HG02981 (cell line): Measurements from ENCODE around the gene ST8SIA4.
"Not testable (repeated sequence)": the region's sequence is repeated elsewhere in the genome, so short reads cannot be mapped to it uniquely, and the experiment has no call there.

Source experiments
- ATAC-seq: cut with Tn5 transposase; IDR thresholded peaks from one replicate; pipeline ENCODE4 v1.9.1; 2021; ENCODE audit warnings: mild to moderate bottlenecking, moderate library complexity; ENCODE audit not compliant: unreplicated experiment

Gene ST8SIA4

GRCh38 chr5:100789694-100790093 lies 113.4 kb downstream of the ST8SIA4 start:
- no peak for ATAC-seq

DNA sequence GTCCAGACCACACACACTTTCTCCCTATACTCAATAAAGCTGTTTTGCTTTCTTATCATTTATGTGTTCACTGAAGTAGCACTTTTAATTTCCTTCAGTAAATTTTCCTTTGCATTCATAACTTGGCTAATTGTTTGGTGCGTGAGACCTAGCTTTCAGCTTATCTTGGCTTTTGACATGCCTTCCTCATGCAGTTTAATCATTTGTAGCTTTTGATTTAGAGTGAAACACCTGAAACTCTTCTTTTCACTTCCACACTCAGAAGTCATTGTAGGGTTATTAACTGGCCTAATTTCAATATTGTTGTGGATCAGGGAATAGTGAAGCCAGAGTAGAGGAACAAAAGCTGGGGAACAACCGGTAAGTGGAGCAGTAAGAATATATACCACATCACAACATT lies 114.7 kb downstream of the ST8SIA4 start:
- no peak for ATAC-seq

DNA sequence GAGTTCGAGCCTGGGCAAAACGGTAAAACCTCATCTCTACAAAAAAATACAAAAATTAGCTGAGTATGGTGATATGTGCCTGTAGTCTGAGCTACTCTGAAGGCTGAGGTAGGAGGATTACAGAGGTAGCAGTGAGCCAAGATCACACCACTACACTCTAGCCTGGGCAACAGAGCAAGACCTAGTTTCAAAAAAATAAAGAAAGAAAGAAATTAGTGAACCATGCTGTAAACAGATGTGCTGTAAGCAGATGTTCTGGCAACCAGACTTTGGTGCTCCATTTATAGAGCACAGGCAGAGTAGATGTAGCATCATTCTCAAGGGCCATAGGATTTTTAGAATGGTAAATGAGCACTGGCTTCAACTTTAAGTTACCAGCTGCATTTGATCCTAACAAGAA lies 115.4 kb downstream of the ST8SIA4 start:
- ATAC-seq, result peak; percentile 55

GRCh38 chr5:100785536-100785935 lies 117.5 kb downstream of the ST8SIA4 start:
- ATAC-seq, result not testable (repeated sequence)

DNA sequence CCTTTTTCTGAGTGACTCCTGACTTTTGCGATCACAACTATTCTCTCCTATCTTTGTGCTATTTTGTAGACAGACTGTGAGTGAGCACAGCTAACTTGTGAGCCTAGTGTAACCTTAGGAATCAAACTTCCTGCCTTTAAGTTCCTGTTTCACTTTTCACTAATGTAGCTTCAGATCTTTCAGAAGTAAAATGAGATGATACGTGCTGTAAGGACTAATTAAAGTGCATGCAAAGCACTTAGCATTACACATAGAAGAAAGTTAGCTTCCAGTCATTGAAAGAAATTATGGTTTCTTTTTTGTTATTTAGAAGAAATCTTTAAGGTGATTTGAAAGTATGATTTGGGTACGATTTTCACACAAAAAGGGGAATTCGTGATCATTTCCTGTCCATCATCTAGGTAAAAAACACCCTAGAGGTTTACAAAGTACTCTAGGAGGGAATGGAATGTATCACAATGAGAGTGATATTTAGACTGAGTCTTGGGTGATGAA lies 122.7 kb downstream of the ST8SIA4 start:
- peak; percentile 70 for ATAC-seq

DNA sequence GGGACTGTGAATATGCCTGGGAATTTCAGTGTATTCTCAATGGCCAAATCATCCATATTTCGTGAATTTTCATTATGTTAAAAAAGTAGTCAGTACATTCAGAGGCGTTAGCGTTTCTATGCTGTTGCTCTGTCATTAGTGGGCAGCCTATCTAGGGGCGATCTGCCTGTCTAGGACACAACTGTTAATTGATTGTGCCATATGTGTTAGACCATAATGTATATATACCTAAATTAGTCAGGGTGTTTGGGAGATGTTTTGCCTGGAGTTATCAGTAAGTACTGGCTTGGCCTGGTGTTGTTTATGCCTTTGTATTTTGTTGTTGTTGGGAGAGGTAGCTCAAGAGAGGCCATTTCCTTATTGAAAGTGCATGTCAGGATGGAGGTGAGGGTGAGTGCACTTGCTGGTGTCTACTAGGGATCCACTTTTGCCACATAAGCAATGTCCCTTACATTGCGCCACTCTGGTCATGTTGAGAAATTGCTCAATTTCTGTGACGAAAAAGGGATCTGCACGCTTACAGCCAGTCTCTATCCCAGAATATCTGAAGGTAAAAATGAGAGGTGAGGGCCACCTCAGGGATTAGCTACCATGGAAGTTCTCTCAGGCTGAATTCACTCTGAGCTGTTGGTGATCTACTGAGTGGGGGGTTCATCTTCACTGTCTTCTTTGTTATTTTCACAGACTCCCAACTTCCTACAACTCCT lies 123.3 kb downstream of the ST8SIA4 start:
- peak; percentile 13 for ATAC-seq

GRCh38 chr5:100777680-100778300 lies 125.3 kb downstream of the ST8SIA4 start:
- peak; percentile 77 for ATAC-seq

GRCh38 chr5:100775533-100775855 lies 127.6 kb downstream of the ST8SIA4 start:
- ATAC-seq, result no peak

DNA sequence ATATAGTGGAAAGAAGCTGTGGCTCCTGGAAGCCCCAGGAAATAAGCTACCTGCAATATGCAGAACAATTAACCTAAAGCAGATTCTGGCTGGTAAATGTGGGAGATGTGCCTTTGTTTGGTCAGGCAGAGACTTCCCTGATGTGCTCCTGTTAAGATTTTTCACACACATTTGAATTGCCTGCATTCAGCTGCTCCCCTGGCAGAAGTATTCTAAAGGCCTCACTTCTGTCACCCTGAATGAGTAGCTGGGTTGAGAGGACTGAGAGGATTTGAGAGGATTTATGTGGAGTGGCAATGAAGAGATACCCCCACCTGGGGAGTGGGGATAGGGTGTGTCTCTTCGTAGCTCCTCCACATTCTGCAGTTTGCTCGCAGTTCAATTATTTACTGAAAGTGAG lies 130.5 kb downstream of the ST8SIA4 start:
- ATAC-seq, result no peak

GRCh38 chr5:100772006-100772405 lies 131.1 kb downstream of the ST8SIA4 start:
- ATAC-seq, result no peak

DNA sequence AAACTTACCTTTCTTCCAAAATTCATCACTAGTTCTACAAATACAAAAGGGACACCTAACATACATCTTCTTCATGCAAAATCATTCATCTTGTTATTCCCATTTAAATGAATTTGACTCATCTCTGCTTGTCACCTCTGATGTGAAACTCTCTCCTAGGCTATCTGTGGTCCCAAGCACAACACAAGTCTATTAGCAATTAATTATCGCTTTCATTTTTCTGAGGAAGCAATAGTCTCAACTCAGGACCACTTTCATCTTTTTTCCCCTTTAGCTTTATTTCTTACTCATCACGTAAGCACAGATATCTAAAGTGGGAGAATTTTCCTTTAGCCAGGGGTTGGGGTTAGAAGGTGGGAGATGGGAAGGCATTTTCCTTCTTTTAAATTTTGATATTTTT lies 131.9 kb downstream of the ST8SIA4 start:
- no peak for ATAC-seq

DNA sequence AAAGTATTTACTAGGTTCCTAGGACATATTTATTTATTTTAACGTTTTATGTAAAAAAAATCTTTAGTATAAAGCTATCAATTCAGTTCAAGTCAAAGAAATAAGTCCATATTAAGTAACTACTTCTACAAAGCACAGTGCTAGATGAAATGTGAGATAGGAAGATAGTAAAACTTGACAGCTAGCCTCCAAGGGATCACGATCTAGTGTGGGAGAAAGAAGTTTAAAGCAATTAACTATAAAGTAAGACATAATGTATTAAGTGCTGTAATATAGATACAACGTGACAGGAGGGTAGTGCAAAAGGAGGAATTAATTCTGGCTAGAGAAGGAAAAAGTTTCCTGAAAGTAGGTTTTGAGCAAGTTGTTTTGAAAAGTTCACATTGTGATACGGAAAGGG lies 134.9 kb downstream of the ST8SIA4 start:
- no peak for ATAC-seq

GRCh38 chr5:100762995-100763394 lies 140.1 kb downstream of the ST8SIA4 start:
- ATAC-seq, result no peak

DNA sequence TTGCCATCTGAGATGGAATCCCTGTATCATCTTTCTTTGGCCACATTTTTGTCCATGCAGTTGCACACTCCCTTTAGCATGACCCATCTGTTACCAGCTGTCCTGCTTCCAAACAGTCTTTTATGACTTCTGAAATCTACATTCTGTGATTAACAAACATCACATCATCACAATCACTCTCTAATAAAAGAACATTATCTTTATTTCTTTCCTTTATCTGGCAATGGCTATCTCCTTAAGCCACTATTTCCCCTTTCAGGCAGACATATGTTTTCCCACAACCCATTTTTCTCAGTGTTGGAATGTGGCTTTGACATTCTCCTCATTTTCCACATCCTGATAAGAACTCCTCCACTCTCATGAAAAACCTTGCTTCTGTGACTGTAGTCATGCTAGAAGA lies 141.0 kb downstream of the ST8SIA4 start:
- ATAC-seq, result no peak

DNA sequence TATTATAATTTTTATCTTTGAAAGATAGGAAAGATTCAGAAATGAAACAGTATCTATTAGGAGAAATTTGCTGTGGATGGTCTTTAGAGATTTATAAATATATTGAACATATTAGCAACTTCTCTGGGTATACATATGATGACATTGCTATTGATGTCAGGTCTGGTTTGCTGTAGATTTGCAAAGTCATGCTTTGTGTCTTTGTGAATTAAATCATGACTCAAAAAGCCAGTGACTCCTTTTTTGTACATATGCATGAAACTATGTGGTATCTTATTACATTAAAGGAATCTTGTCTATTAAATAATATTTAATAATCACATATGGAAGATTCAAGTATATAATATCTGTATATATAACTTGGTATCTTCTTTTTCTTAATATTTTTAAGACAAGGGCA lies 141.9 kb downstream of the ST8SIA4 start:
- no peak for ATAC-seq

DNA sequence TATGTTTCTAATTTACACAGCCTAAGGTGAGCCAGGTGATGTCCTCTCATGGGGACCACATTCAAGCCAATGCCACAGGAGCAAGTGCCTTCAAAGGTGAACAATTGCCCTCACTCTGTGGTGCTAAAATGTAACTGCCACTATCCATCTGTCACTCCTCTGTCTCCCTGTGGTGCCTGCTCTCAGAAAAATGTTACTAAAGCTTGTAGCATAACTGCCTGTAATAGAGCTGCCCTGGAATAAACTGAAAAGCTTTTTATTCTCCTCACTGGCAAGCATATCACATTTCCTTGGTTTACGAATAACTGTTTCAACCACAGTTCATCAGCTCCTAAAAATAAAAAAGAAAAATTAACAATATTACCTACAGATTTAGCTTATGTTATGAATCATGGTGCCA lies 142.4 kb downstream of the ST8SIA4 start:
- ATAC-seq, result no peak

DNA sequence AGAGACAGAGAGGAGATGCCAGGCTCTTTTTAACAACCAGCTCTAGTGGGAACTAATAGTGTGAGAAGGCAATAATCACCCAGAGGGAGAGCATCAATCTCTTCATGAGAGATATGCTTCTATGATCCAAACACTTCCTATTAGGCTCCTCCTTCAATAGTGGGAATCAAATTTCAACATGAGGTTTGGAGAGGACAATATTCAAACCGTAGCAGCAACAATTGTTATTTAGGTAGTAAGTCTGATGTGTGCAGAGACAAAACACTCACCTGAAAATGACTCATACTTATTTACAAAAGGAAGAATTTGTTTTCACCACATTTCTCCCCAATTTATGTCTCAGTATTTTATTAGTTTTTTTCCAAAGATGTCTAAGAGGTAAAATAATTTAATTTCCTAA lies 144.3 kb downstream of the ST8SIA4 start:
- ATAC-seq, result no peak

- ATAC-seq, result no peak
Measured at GRCh38 chr5:100758306-100758705, 144.8 kb downstream of the ST8SIA4 start.

- ATAC-seq, result no peak
Measured at GRCh38 chr5:100757618-100758017, 145.5 kb downstream of the ST8SIA4 start.
